Activated T-cell treated with anti-CD3 and anti-CD28 coated beads for 24 hours (primary cell): ENCODE measurements around the gene LIPA.
"Not testable (repeated sequence)": the region's sequence is repeated elsewhere in the genome, so short reads cannot be mapped to it uniquely, and the experiment has no call there.

Experiments used
- DNase-seq: peaks from one replicate; pipeline ENCODE4 v3.0.0-alpha.2; 2020; ENCODE audit warnings: low read depth

Gene LIPA

GRCh38 chr10:89270153-89270483 lies 18.5 kb upstream of the LIPA start:
- no peak for DNase-seq

GRCh38 chr10:89269433-89270152 lies 18.0 kb upstream of the LIPA start:
- no peak for DNase-seq

- DNase-seq: no peak
Measured at GRCh38 chr10:89266721-89267453, 15.3 kb upstream of the LIPA start.

- DNase-seq: no peak
Measured at GRCh38 chr10:89263531-89263930, 12.0 kb upstream of the LIPA start.

GRCh38 chr10:89263091-89263490 lies 11.5 kb upstream of the LIPA start:
- DNase-seq: no peak

GRCh38 chr10:89262086-89263051 lies 10.8 kb upstream of the LIPA start:
- DNase-seq: no peak

- no peak for DNase-seq
Measured at GRCh38 chr10:89258881-89259280, 7.3 kb upstream of the LIPA start.

- no peak for DNase-seq
Measured at GRCh38 chr10:89257581-89257980, 6.0 kb upstream of the LIPA start.

GRCh38 chr10:89256962-89257361 lies 5.4 kb upstream of the LIPA start:
- DNase-seq: no peak

- no peak for DNase-seq
Measured at GRCh38 chr10:89256340-89256739, 4.8 kb upstream of the LIPA start.

- no peak for DNase-seq
Measured at GRCh38 chr10:89255793-89256192, 4.2 kb upstream of the LIPA start.

GRCh38 chr10:89255091-89255579 lies 3.6 kb upstream of the LIPA start:
- DNase-seq: not testable (repeated sequence)

- no peak for DNase-seq
Measured at GRCh38 chr10:89252225-89252585, 630 bp upstream of the LIPA start.

GRCh38 chr10:89250865-89251408 lies 638 bp downstream of the LIPA start:
- DNase-seq: no peak

GRCh38 chr10:89248990-89249389 lies 2.6 kb downstream of the LIPA start:
- DNase-seq: no peak

- not testable (repeated sequence) for DNase-seq
Measured at GRCh38 chr10:89247623-89248022, 4.0 kb downstream of the LIPA start.

GRCh38 chr10:89245802-89246201 lies 5.8 kb downstream of the LIPA start:
- DNase-seq: no peak

GRCh38 chr10:89242840-89243568 lies 8.6 kb downstream of the LIPA start:
- no peak for DNase-seq

- DNase-seq: no peak
Measured at GRCh38 chr10:89242345-89242684, 9.3 kb downstream of the LIPA start.

- no peak for DNase-seq
Measured at GRCh38 chr10:89241486-89242344, 9.9 kb downstream of the LIPA start.

GRCh38 chr10:89241026-89241425 lies 10.5 kb downstream of the LIPA start:
- no peak for DNase-seq
